ENCODE data around the gene CPD.
"Not testable (repeated sequence)": the region's sequence is repeated elsewhere in the genome, so short reads cannot be mapped to it uniquely, and the experiment has no call there.

Gene CPD

GRCh38 chr17:30378825-30379302 lies at the start of gene CPD:
Gene CPD, plus strand, starts transcription at chr17:30378927. Its CDS starts 54 bp downstream, at chr17:30378981.
- peak; percentile 100 for DNase-seq (ENCODE audit: low spot score)

- DNase-seq (ENCODE audit: low spot score), result peak; percentile 10
These were observed 46.6 kb upstream of the CPD start for GRCh38 chr17:30332057-30332542.

- no peak for DNase-seq (ENCODE audit: low spot score)
These were observed 45.0 kb upstream of the CPD start, which contains the start of gene TMIGD1 for GRCh38 chr17:30333503-30334360. Gene TMIGD1, minus strand, starts transcription at chr17:30334057. Its CDS starts 1,924 bp downstream, at chr17:30332133.

DNA sequence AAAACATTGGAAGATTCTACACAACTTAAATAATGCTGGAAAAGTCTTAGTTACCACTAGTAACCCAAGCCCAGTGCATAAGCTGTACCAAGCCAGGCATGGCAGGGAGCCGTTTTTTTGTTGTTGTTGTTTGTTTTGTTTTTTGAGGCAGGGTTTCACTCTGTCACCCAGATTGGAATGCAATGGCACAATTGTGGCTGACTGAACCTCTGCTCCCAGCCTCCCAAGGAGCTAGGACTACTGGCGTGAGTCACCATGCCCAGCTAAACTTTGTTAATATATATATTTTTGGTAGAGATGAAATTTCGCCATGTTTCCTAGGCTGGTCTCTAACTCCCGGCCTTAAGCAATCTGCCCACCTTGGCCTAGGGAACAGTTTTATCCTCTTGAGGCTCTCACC lies 44.3 kb upstream of the CPD start:
- DNase-seq (ENCODE audit: low spot score), result no peak

DNA sequence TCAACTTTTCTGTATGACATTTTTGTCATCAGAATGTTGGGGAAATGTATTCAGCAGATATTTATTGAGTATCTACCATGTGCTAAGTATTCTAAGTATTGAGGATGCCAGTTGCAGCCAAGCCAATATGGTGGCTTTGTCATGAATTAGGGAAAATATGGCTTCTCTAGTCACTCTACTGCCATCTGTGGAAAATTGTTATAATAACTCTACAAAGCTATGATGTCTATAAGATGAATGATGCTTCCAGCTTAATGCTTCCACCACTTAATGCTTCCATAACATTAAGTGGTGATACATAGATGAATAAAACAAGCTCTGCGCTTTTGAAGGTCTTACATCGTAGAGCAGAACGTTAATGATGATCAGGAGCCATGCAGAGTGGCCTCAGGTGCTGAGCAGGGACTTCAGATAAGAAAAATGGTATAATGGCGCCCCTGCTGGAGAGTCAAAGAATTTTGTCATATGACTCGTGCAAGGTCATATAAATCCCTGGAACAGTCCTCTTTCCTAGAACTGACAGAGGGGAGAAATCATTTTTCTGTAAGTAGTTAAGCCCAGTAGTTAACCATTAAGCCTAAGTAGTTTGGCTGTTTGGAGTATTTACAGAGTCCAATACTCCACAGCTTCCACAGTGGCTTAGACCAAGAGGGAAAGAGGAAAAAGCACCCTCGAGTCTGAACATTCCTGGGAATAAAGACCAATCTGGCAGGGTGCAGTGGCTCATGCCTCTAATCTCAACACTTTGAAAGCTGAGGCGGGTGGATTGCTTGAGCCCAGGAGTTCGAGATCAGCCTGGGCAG lies 42.2 kb upstream of the CPD start:
- peak; percentile 41 for DNase-seq (ENCODE audit: low spot score)

GRCh38 chr17:30337393-30337999 lies 41.2 kb upstream of the CPD start:
- DNase-seq (ENCODE audit: low spot score), result no peak

GRCh38 chr17:30339086-30339485 lies 39.6 kb upstream of the CPD start:
- DNase-seq (ENCODE audit: low spot score), result no peak

GRCh38 chr17:30340801-30341356 lies 37.8 kb upstream of the CPD start:
- no peak for DNase-seq (ENCODE audit: low spot score)

GRCh38 chr17:30341703-30342249 lies 37.0 kb upstream of the CPD start:
- DNase-seq (ENCODE audit: low spot score), result no peak

- not testable (repeated sequence) for DNase-seq (ENCODE audit: low spot score)
These were observed 35.5 kb upstream of the CPD start for GRCh38 chr17:30343244-30343643.

GRCh38 chr17:30343796-30344195 lies 34.9 kb upstream of the CPD start:
- DNase-seq (ENCODE audit: low spot score), result no peak

DNA sequence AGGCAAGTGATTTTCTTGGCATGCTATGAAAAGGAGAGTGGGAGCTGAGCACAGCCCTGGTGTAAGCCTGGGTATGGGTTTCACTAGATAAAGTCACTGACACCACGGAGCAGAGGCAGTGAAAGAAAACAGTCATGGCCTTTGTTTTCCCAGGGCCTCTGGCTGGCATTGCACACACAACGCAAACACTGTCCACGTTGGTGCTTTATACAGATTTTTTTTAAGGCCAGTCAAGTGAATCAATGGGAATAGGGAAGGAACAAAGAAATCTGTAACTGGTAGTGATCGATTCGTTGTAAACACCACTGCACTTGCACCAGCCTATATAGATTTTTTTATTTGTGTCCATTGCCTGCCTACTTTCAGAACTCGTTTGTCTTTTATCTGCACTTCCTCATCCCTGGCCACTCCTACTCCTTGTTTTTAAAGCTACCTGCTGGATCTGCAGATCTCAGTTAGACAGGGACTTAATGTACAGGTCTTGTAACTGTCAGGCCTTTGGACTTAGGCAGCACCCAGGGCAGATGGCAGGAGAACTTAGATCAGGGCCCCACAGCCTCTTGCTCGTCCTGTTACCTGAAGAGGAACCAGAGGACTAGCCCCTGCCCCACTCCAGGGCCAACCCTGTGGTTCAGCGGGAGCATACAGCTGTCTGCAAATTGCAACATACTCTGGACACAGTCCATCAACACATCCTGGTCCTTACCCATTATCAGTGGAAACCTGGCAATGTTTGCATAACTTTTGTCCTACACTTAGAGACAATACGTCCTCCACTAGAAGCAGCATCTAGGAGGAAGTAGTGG lies 34.2 kb upstream of the CPD start:
- DNase-seq (ENCODE audit: low spot score), result peak; percentile 36

DNA sequence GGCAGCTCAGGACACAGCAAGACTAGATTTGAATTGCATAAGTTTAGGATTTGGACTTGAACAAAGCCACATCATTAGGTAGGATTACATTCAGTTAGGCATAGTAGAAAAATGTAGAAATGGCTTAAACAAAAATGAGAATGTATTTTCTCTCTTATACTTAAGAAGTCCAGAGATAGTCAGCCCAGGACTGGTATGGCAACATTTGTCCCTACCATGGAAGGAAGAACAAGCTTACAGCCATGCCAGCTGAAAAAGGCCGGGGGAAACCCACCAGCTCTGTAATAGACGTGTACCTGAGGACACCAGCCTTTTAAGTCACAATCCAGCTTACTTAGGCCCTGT lies 33.7 kb upstream of the CPD start:
- no peak for DNase-seq (ENCODE audit: low spot score)

GRCh38 chr17:30345527-30346075 lies 33.1 kb upstream of the CPD start:
- no peak for DNase-seq (ENCODE audit: low spot score)

- no peak for DNase-seq (ENCODE audit: low spot score)
These were observed 32.4 kb upstream of the CPD start for GRCh38 chr17:30346221-30346795.

- DNase-seq (ENCODE audit: low spot score), result no peak
These were observed 31.2 kb upstream of the CPD start for GRCh38 chr17:30347488-30347887.

DNA sequence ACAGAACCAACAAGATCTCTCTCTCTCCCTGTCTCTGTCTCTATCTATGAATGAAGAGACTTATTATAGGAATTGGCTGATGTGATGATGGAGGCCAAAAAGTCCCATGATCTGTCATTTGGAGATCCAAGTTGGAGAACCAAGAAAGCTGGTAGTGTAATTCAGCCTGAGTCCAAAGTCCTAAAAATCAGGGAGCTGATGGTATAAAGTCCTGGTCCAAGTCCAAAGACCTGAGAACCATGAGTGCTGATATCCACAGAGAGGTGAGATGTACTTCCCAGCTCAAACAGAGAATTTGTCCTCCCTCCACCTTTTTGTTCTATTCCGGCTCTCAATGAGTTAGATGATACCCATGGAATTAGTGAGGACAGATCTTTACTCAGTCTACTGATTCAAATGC lies 29.5 kb upstream of the CPD start:
- no peak for DNase-seq (ENCODE audit: low spot score)

GRCh38 chr17:30351263-30351662 lies 27.5 kb upstream of the CPD start:
- not testable (repeated sequence) for DNase-seq (ENCODE audit: low spot score)

DNA sequence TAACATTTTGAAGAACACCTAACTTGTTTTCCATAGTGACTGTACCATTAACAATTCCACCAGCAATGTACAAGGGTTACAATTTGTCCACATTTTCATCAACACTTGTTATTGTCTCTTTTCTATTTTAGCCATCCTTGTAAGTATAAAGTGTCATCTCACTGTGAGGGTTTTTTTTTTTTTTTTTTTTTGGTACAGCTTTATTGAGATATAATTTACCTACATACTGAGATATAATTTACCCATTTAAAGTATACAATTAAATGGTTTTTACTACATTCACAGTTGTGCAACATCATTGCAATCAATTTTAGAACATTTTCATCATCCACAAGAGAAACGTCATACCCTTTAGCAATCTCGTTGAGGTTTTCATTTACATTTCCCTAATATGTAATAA lies 27.0 kb upstream of the CPD start:
- no peak for DNase-seq (ENCODE audit: low spot score)

- DNase-seq (ENCODE audit: low spot score), result no peak
These were observed 26.4 kb upstream of the CPD start for GRCh38 chr17:30352240-30352814.
